Right lobe of liver (tissue), 4 donors: Measurements from ENCODE around the gene SLC8A1.

ENCODE experiments used
- POLR2A ChIP-seq: fragments of 450-650 bp; IDR thresholded peaks from one replicate; pipeline ENCODE4 v1.6.1; 2017; ENCODE audit warnings: antibody characterized with exemption, mild to moderate bottlenecking
- TF ChIP-seq, protein P1 (sequence below), 4 donors: fragments of 200-600 bp in 3 of 4; fragments of 450-650 bp in 1 of 4; IDR thresholded peaks; one replicate each; pipeline versions ENCODE4 v1.5.1 to v1.8.0; 2016 to 2022; ENCODE audit warnings: antibody characterized with exemption in 4 of 4, mild to moderate bottlenecking in 2 of 4
- donor health status: DM: no; HTN: no; CAD: no.
- donor health status: DM: no; HTN: no; CAD: no.
- donor health status: DM: no; HTN: yes; CAD: no.

DNA sequence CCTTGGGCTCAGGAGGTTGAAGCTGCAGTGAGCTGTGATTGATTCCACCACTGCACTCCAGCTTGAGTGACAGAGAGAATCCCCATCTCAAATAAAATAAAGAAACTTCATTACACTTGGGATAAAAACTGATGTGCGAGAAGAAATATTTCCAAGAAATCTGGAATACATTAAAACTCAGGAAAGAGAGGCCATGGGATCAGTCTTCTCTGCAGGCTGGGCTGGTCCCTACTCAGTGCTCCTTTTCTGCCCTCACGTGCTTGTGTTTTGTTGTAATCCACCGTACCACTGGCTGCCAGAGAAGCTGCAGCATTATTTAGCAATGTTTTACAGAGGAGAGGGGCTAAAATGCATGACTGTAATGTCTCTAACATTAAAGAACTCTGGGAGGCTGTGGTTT is 282.0 kb downstream of the SLC8A1 start:
- TF ChIP-seq, protein P1, sequence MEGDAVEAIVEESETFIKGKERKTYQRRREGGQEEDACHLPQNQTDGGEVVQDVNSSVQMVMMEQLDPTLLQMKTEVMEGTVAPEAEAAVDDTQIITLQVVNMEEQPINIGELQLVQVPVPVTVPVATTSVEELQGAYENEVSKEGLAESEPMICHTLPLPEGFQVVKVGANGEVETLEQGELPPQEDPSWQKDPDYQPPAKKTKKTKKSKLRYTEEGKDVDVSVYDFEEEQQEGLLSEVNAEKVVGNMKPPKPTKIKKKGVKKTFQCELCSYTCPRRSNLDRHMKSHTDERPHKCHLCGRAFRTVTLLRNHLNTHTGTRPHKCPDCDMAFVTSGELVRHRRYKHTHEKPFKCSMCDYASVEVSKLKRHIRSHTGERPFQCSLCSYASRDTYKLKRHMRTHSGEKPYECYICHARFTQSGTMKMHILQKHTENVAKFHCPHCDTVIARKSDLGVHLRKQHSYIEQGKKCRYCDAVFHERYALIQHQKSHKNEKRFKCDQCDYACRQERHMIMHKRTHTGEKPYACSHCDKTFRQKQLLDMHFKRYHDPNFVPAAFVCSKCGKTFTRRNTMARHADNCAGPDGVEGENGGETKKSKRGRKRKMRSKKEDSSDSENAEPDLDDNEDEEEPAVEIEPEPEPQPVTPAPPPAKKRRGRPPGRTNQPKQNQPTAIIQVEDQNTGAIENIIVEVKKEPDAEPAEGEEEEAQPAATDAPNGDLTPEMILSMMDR (IDR thresholded peaks at IDR 0.05) = no peak
- no peak for TF ChIP-seq POLR2A
